ENCODE results near the gene CGB8. TPM values are rescaled to one million over a fixed set of nuclear protein-coding genes. Genes with fewer than 3 reads are reported as not detected.

CGB8 gene
- total and polyA plus RNA-seq, 2 of the 8 experiments (the other 6 are each of a cell fraction or from before 2014, with no cell fraction given), result 0.09 TPM; not detected in 1

DNA sequence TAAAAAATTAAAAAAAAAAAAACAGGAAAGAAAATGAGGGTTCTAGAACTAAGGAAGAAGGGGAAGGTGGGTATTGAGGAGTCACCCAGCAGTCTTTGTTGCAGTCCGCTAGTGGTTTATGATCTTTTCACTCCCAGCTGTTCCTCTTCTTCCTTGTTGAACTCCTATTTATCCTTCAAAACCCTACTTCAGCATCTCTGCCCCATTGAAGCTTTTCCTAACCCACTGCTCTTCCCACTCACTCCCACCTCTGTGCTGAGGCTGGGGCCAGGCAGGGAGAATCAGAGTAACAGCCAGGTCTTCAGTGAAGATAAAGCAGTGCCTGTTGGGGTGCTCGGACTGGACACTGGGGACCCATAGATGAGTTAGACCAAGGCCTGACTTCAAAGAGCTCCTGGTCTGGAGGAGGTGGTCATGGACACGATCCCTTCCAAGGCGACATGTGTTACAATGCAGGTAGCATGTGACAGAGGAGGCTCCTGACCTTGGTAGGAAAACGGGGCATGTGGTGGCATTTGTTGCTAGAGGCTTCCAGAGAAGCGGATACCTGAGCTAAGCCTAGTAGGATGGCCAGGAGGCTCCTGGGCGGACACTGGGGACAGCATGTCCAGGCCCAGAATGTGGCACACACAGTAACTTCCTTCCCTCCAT is 43.8 kb downstream of the CGB8 start (continued):
- TF ChIP-seq, protein P1, sequence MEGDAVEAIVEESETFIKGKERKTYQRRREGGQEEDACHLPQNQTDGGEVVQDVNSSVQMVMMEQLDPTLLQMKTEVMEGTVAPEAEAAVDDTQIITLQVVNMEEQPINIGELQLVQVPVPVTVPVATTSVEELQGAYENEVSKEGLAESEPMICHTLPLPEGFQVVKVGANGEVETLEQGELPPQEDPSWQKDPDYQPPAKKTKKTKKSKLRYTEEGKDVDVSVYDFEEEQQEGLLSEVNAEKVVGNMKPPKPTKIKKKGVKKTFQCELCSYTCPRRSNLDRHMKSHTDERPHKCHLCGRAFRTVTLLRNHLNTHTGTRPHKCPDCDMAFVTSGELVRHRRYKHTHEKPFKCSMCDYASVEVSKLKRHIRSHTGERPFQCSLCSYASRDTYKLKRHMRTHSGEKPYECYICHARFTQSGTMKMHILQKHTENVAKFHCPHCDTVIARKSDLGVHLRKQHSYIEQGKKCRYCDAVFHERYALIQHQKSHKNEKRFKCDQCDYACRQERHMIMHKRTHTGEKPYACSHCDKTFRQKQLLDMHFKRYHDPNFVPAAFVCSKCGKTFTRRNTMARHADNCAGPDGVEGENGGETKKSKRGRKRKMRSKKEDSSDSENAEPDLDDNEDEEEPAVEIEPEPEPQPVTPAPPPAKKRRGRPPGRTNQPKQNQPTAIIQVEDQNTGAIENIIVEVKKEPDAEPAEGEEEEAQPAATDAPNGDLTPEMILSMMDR (IDR thresholded peaks at IDR 0.05; ENCODE audit: control extremely low read depth in 1 of 3, insufficient read depth in 1 of 3, low read depth in 1 of 3, low read length in 3 of 3), result no peak

Data from H1 (cell line).